DOHH2 (cell line): ENCODE data around the gene MRPL40.

Experiments used
- H3F3A ChIP-seq: fragments of 200-600 bp; sonication (generic), shearing (Covaris generic); 2 replicates; pipeline ENCODE4 v1.6.0; 2016; ENCODE audit warnings: antibody characterized with exemption, mild to moderate bottlenecking; ENCODE audit not compliant: control insufficient read depth, insufficient read depth
- H3K27ac ChIP-seq: fragments of 200-600 bp; sonication (generic); 2 replicates; pipeline ENCODE4 v1.5.1; 2014; ENCODE audit warnings: low read depth, mild to moderate bottlenecking, low read length, moderate library complexity
- H3K27me3 ChIP-seq: fragments of 200-600 bp; sonication (generic); 2 replicates; pipeline ENCODE4 v1.6.1; 2014; ENCODE audit warnings: mild to moderate bottlenecking, low read length, mixed read lengths; ENCODE audit not compliant: control insufficient read depth
- H3K36me3 ChIP-seq: fragments of 200-600 bp; sonication (generic); 2 replicates; pipeline ENCODE4 v1.6.1; 2014; ENCODE audit warnings: mild to moderate bottlenecking, low read length, moderate library complexity, mixed read lengths; ENCODE audit not compliant: control insufficient read depth
- H3K4me1 ChIP-seq: fragments of 200-600 bp; sonication (generic); 2 replicates; pipeline ENCODE4 v1.6.1; 2014; ENCODE audit warnings: mild to moderate bottlenecking, low read length, mixed read lengths; ENCODE audit not compliant: control insufficient read depth
- H3K4me2 ChIP-seq: fragments of 200-600 bp; sonication (generic); 2 replicates; pipeline ENCODE4 v1.6.0; 2014; ENCODE audit warnings: mild to moderate bottlenecking, low read length, moderate library complexity
- H3K4me3 ChIP-seq: fragments of 200-600 bp; sonication (generic); 2 replicates; pipeline ENCODE4 v1.5.1; 2014; ENCODE audit warnings: mild to moderate bottlenecking, low read length, mixed read lengths
- H3K79me2 ChIP-seq: fragments of 200-600 bp; sonication (generic); 2 replicates; pipeline ENCODE4 v1.6.1; 2014; ENCODE audit warnings: mild to moderate bottlenecking, low read length, mixed read lengths; ENCODE audit not compliant: control insufficient read depth
- H3K9me2 ChIP-seq: fragments of 200-600 bp; sonication (generic); replicated peaks from 2 replicates; pipeline ENCODE4 v1.6.1; 2014; ENCODE audit warnings: mild to moderate bottlenecking, low read length, mixed read lengths; ENCODE audit not compliant: control insufficient read depth
- H3K9me3 ChIP-seq: fragments of 200-600 bp; sonication (generic); 2 replicates; pipeline ENCODE4 v1.6.1; 2014; ENCODE audit warnings: antibody characterized with exemption, low read length, mixed read lengths; ENCODE audit not compliant: control insufficient read depth, insufficient read depth
- H4K20me1 ChIP-seq: fragments of 200-600 bp; sonication (generic); 2 replicates; pipeline ENCODE4 v1.6.0; 2014; ENCODE audit warnings: low read depth, mild to moderate bottlenecking, antibody characterized with exemption, low read length, moderate library complexity; ENCODE audit not compliant: control insufficient read depth, insufficient read depth
- CTCF ChIP-seq: fragments of 200-600 bp; sonication (generic); IDR thresholded peaks from one replicate; pipeline ENCODE4 v1.5.1; 2014; ENCODE audit warnings: antibody characterized with exemption, mild to moderate bottlenecking, low read depth, low read length; ENCODE audit not compliant: poor library complexity, severe bottlenecking
- EZH2phosphoT487 ChIP-seq: fragments of 200-600 bp; sonication (generic); IDR thresholded peaks from 2 replicates; pipeline ENCODE4 v1.6.1; 2017; ENCODE audit warnings: borderline replicate concordance, mild to moderate bottlenecking, antibody characterized with exemption, low read length, moderate library complexity, mixed read lengths

The MRPL40 gene

GRCh38 chr22:19451570-19451969 lies 19.2 kb downstream of the MRPL40 start:
- H4K20me1 ChIP-seq, result 0 out of 2 replicates have a peak, but pooled peaks cover 1% of the 10 kb centered on the region
- no peaks in the 10 kb centered on the region for H3K27me3 ChIP-seq
- H3K4me2 ChIP-seq, result no peak overlapping the region
- H3K4me1 ChIP-seq, result peaks cover 19% of the 10 kb centered on the region
- no peak overlapping the region for H3K27ac ChIP-seq
- H3K9me3 ChIP-seq, result no peaks in the 10 kb centered on the region
- H3K79me2 ChIP-seq, result peaks cover 31% of the 10 kb centered on the region
- H3F3A ChIP-seq, result peaks cover 10% of the 10 kb centered on the region; the same call in 1 of the 2 replicates
- TF ChIP-seq EZH2phosphoT487 (no peak), CTCF (no peak)
- H3K36me3 ChIP-seq, result peaks cover 76% of the 10 kb centered on the region
- H3K9me2 ChIP-seq, result no peaks in the 10 kb centered on the region
- H3K4me3 ChIP-seq, result no peak overlapping the region

- peaks cover 10% of the 10 kb centered on the region for H3K4me1 ChIP-seq
- no peak overlapping the region for H3K27ac ChIP-seq
- no peaks in the 10 kb centered on the region for H3K9me2 ChIP-seq
- no peak overlapping the region for H3K4me2 ChIP-seq
- H3K4me3 ChIP-seq, result no peak overlapping the region
- peaks cover 8% of the 10 kb centered on the region; the same call in 1 of the 2 replicates for H3F3A ChIP-seq
- no peaks in the 10 kb centered on the region for H4K20me1 ChIP-seq
- H3K9me3 ChIP-seq, result no peaks in the 10 kb centered on the region
- no peaks in the 10 kb centered on the region for H3K27me3 ChIP-seq
- peaks cover 10% of the 10 kb centered on the region for H3K79me2 ChIP-seq
- TF ChIP-seq EZH2phosphoT487 (no peak), CTCF (no peak)
- peaks cover 89% of the 10 kb centered on the region for H3K36me3 ChIP-seq
Observed at GRCh38 chr22:19453718-19454117, 21.4 kb downstream of the MRPL40 start.

DNA sequence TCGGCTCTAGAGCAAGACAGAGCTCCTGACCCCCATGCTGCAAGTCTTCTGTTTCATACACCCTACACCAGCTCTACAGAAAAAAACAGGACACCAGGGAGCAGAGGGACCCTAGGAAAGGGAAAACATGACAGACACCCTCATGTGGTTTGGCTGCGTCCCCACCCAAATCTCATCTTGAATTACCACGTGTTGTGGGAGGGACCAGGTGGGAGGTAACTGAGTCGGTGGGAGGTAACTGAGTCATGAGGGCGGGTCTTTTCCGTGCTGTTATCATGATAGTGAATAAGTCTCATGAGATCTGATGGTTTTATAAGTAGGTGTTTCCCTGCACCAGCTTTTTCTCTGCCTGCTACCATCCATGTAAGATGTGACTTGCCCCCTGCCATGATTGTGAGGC lies 21.8 kb downstream of the MRPL40 start:
- Histone ChIP-seq H3K27me3 (no peaks in the 10 kb centered on the region), H3K9me2 (no peaks in the 10 kb centered on the region), H3K27ac (no peak overlapping the region), H4K20me1 (no peaks in the 10 kb centered on the region), H3K4me1 (peaks cover 5% of the 10 kb centered on the region), H3K4me2 (no peak overlapping the region), H3K79me2 (peaks cover 5% of the 10 kb centered on the region), H3K4me3 (no peak overlapping the region), H3K9me3 (no peaks in the 10 kb centered on the region), H3F3A (peaks cover 8% of the 10 kb centered on the region; the same call in 1 of the 2 replicates), H3K36me3 (peaks cover 88% of the 10 kb centered on the region)
- no peak for TF ChIP-seq EZH2phosphoT487
- TF ChIP-seq CTCF, result no peak

DNA sequence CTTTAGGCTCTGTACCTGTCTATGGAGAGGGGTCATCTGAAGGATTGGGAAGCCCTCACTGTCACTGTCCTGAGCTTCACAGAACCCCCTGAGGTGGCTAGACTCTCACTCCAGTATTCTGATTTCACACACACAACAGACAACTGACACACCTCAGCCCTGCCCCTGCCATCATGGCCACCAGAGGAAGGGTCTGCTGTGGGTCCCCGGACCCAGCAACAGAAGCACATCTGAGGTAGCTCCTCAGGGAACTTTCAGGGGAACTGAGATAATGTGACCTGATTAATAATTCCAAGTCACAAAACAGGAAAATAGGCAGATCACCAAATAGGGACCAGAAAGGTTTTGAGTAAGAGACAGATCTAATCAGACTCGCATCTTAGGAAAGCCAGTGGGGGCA lies 22.7 kb downstream of the MRPL40 start:
- no peaks in the 10 kb centered on the region for H3K79me2 ChIP-seq
- TF ChIP-seq EZH2phosphoT487, result no peak
- no peak for TF ChIP-seq CTCF
- H3K27ac ChIP-seq, result no peak overlapping the region
- no peaks in the 10 kb centered on the region for H3K9me3 ChIP-seq
- no peaks in the 10 kb centered on the region for H3K4me1 ChIP-seq
- peaks cover 83% of the 10 kb centered on the region for H3K36me3 ChIP-seq
- H3K4me2 ChIP-seq, result no peak overlapping the region
- no peaks in the 10 kb centered on the region for H3K27me3 ChIP-seq
- peaks cover 8% of the 10 kb centered on the region; the same call in 1 of the 2 replicates for H3F3A ChIP-seq
- no peak overlapping the region for H3K4me3 ChIP-seq
- H4K20me1 ChIP-seq, result no peaks in the 10 kb centered on the region
- H3K9me2 ChIP-seq, result no peaks in the 10 kb centered on the region
